H1 (cell line): ENCODE results near the gene CA7. TPM values are rescaled to one million over a fixed set of nuclear protein-coding genes. Genes with fewer than 3 reads are reported as not detected.

Experiments used
- BACH1 ChIP-seq: IDR thresholded peaks from 2 replicates; pipeline ENCODE4 v1.6.1; 2012; ENCODE audit warnings: low read length, improper control_type of control experiment
- CHD7 ChIP-seq: fragments of 300-600 bp; sonication (generic); IDR thresholded peaks from 2 replicates; pipeline ENCODE4 v1.7.1; 2012; ENCODE audit warnings: low read length, moderate library complexity, mild to moderate bottlenecking, inconsistent platforms; ENCODE audit not compliant: insufficient replicate concordance
- GABPA ChIP-seq: IDR thresholded peaks from 2 replicates; pipeline ENCODE4 v1.6.1; 2011; ENCODE audit warnings: mild to moderate bottlenecking, low read length, moderate library complexity, borderline replicate concordance; ENCODE audit not compliant: insufficient read depth
- KDM5A ChIP-seq: fragments of 200-600 bp; IDR thresholded peaks from 2 replicates; pipeline ENCODE4 v1.7.1; 2012; ENCODE audit warnings: mild to moderate bottlenecking, low read length, inconsistent platforms, mixed read lengths
- NRF1 ChIP-seq: IDR thresholded peaks from 2 replicates; pipeline ENCODE4 v1.6.1; 2011; ENCODE audit warnings: mild to moderate bottlenecking, low read depth, low read length, improper control_type of control experiment
- RNF2 ChIP-seq: fragments of 200-900, 300-1000 bp; sonication (generic); IDR thresholded peaks from 2 replicates; pipeline ENCODE4 v1.7.1; 2016; ENCODE audit warnings: borderline replicate concordance, low read depth, mild to moderate bottlenecking, antibody characterized with exemption, low read length; ENCODE audit not compliant: poor library complexity, severe bottlenecking; ENCODE audit errors: missing control alignments
- SRF ChIP-seq: IDR thresholded peaks from 2 replicates; pipeline ENCODE4 v1.6.1; 2011; ENCODE audit warnings: mild to moderate bottlenecking, low read depth, low read length, moderate library complexity
- SUZ12 ChIP-seq: fragments of 200-600 bp; sonication (generic); IDR thresholded peaks from 2 replicates; pipeline ENCODE4 v1.6.1; 2012; ENCODE audit warnings: mild to moderate bottlenecking, inconsistent platforms, low read length, moderate library complexity, mixed read lengths
- polyA plus RNA-seq, 7 experiments: library from polyadenylated mRNA; depleted of rRNA in 3 of 7; stranded (reverse) in 5 of 7; unstranded in 2 of 7; fragments of >200 nt in 5 of 7; fragments of 200-250 nt in 2 of 7; gene quantifications; 1 replicate in 5 of 7; 2 replicates in 1 of 7; 4 replicates in 1 of 7; pipeline versions ENCODE4 v1.2.1 to v1.2.3, GENCODE V29; 2011 to 2013; ENCODE audit warnings: missing spikeins in 2 of 7, mixed read lengths in 2 of 7
- total RNA-seq: library from RNA; stranded (reverse); fragmentation: NEBNext Ultra II Directional; extraction: Animal tissue kit (Norgen Biotek cat#: 25700); gene quantifications from 2 replicates; pipeline ENCODE4 v1.2.1, GENCODE V29; 2021

The CA7 gene
- total and polyA plus RNA-seq, 2 of the 8 experiments (the other 6 are each of a cell fraction or from before 2014, with no cell fraction given) = 1.7 to 2.7 TPM

DNA sequence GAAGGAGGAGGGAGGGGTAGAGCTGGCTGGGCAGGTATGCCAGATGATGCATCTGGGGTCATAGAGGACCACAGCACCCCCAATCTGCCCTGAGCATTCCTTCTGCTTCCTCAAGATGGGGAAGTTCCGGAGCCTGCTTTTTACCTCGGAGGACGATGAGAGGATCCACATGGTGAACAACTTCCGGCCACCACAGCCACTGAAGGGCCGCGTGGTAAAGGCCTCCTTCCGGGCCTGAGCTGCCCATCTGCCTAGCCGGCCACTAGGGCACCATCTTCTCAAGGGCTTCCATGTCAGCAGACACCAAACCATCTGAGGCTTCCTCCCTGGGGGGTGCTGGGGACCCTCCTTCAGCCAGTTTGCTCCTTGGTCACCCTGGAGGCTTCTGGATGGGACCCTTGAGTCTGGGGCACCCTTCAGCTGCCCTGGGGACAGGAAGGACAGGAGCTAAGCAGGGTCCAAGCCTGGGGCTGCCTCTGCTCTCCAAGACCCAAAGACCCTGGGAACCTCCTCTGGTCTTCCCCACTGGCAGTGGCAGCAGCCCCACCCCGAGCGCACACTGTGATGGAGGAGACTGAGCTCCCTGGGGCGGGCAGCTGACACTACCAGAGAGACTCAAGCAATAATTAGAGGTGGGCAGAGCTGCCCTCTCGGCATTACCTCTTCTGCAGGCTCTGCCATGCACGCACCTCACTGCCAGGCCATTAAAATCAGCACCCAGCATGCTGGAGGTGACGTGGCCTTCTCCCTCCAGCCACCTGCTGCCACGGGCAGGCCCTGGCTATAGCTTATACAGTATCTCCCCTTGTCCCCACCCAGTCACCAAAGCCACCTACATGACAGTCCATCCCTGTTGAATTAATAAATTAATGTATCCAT is 9.3 kb downstream of the CA7 start (continued):
- no peak for TF ChIP-seq KDM5A
- TF ChIP-seq SUZ12 = no peak
- TF ChIP-seq SRF = no peak
- TF ChIP-seq RNF2 = no peak
- no peak for TF ChIP-seq GABPA
- TF ChIP-seq NRF1 = no peak
- no peak for TF ChIP-seq BACH1
- no peak for TF ChIP-seq CHD7
